HG03342 (cell line): ENCODE measurements around the gene PTPRM.

Experiments
- ATAC-seq: cut with Tn5 transposase; IDR thresholded peaks from one replicate; pipeline ENCODE4 v1.9.1; 2021; ENCODE audit warnings: mild to moderate bottlenecking, moderate library complexity; ENCODE audit not compliant: unreplicated experiment

Gene PTPRM

DNA sequence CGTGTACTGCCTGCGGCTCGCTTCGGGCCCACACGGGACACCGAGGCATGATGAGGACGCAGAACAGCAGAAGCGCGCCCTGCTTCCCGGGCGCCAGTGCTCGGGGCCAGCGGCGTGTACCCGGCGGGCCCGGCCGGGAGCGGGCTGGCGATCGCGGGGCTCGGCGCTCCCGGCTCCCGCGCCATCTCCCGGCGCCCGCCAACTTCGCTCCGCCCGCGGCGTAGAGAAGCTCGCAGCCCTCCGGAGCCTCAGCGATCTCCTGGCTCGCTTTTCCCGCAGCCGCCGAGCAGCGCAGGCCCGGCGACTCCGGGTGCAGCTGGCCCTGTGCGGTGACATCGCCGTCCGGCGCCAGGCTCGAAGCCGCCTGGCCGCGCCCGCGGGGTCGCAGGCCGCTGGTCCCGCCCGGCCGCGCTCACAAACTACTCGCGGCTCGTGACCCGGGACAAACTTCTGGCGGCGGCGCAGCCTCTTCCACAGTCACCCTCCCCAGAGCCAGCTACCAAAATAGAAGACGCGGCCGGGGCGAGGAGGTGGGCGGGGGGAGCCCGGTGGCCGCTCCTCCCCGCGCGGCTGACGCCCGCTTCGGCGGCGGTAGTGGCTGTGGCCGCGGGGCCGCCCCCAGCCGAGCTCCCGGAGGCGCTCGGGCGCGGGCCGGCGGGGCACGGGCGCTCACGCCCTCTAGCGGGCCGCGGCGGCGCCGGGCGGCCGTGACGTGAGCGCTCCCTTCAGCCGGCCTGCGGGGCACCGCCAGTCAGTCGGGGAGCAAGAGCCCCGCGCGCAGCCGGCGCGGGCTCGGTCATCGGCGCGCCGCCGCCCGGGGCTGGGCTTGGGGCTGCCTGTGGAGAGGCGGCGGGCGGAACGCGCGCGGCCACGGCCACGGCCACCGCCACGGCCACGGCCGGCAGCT is at the start of gene PTPRM:
TSS of gene PTPRM (plus strand) at position 750 of the 907 bp plus-strand sequence. CDS start 503 bp downstream, outside the sequence.
- peak; percentile 89 for ATAC-seq

DNA sequence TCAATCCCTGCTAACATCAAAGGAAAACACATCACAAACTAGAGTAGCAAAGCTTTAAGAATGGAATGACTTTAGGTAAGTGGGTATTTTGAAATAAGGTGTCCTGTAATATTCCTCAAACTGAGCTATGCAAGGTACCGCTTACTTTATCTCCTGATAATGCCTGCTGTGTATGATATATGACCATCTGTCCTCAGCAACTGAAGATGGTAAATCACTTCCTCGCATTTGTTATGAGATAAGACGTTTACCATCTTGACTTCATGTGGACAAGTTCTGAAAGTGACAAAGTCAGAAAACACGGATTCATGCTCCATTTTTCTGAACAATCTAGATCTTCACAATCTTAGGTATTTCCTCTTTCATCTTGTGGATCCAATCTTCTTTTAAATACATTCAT is 49.3 kb upstream of the PTPRM start:
- no peak for ATAC-seq

DNA sequence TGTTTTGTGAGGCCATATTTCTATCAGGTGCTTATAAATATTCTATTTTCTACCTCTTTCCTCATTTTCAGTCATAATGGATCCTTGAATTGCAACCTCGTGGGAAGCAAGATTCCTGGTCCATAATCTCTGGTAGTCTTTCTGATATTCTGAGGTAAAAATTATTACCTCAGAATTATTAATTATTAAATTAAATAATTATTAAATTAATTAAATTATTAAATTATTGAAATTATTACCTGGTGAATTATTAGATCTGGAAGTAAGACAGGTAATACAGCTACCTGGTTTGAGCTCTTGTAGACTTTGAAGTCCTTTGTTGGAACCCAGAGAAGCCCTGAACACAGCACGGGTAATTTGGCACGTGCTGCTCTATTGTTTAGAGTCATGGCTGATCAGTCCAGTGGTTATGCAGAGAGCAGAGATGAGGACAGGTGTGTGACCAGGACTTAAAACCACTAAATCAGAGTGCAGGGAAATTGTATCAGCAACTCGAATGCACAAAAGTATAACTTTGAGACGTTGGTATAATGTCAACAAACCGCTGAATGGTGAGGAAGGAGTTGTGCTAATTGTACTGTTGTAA is 46.8 kb upstream of the PTPRM start:
- no peak for ATAC-seq

GRCh38 chr18:7521226-7521856 is 45.8 kb upstream of the PTPRM start:
- no peak for ATAC-seq

DNA sequence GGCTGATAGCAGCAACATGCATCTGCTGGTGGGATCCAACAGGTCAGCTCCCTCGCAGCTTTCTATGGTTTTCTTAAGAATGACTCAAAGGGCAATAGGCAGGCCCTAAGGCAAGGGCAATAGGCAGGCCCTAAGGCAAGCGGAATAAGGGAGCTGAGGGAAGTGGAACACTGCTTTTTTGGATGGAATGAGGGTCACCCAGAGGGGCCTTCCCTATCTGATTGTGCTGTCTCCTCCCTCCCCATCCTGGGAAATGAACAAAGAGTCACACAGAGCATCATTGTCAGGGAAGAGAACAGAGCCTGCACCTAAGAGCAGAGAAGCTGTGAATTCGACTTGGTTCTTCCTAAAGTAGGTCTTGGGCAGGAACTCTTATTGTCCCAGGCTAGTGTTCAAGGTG is 43.3 kb upstream of the PTPRM start:
- ATAC-seq, result no peak

GRCh38 chr18:7524786-7525185 is 42.3 kb upstream of the PTPRM start:
- ATAC-seq, result no peak

DNA sequence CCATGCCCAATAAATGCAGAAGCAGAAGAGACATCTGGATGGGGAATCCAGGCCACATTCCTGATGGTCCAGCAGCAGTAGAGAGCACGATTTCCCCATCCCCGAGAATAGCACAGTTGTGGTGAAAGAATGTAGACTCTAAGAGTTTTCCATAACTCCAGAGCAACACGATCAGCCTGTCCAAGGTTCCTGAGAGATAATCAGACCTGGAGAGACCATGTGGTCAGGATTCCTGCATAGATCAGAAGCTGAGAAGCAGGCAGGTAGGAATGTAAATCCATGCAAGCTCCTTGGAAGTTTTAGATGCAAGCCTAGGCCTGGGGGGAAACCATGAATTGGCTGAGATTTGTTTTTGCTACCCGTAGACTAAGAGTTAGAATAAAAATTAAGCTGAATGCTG is 34.2 kb upstream of the PTPRM start:
- ATAC-seq, result no peak

GRCh38 chr18:7535436-7536205 is 31.5 kb upstream of the PTPRM start:
- no peak for ATAC-seq

- ATAC-seq, result no peak
These were observed 30.0 kb upstream of the PTPRM start for GRCh38 chr18:7537145-7537544.

DNA sequence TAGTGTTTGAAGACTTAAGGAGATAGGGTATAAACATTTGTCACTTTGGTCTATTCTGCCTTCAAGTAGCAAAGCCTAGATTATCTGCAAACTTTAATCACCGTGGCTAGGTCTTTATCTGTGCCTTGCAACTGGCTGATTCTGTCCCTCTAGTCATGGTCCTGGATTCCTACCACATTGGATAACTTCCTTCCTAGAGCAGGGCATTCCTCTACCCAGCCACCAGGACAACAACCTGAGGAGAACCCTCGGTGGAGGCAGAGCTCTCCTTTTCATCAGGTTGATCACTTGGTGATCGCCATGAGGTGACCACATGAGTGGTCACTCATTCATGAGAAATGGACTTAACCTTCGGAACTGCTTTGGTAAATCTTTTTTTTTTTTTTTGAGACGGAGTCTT is 25.3 kb upstream of the PTPRM start:
- no peak for ATAC-seq

DNA sequence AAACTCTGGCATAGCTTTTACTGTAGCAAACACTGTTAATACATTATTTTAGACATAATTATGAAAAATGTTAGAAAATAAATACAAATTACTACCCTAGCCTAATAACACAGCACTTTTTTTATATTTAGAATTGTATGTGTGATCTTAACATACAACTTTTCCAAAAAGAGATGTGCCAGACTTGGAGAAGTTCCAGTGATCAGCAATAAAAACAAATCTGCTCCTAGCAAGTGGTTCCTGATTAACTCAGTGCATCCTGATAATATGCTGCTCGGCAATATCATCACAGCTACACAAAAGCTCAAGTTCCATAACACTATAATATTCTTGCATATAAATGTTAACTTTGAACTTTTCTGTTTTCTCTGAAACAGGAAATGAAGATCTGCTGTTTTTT is 22.4 kb upstream of the PTPRM start:
- no peak for ATAC-seq

DNA sequence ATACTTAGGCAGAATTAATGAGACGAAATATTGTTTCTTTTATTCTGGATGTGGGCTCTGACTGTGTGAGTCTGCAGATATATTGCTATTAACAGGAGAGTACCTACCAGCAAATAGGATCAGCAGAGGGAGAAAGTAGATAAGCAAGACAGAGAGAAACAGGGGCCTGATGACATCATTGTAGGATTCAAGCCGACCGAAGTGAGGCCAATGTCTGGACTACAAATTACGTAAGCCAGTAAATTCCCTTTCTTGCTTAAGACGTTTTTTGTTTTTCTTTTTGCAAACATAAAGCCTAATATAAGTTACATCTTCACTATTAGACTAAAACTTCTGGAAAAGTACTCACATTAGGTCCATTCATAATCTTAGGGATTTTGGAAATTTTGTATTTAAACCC is 21.4 kb upstream of the PTPRM start:
- no peak for ATAC-seq

- no peak for ATAC-seq
These were observed 18.9 kb upstream of the PTPRM start for GRCh38 chr18:7548221-7548620.

DNA sequence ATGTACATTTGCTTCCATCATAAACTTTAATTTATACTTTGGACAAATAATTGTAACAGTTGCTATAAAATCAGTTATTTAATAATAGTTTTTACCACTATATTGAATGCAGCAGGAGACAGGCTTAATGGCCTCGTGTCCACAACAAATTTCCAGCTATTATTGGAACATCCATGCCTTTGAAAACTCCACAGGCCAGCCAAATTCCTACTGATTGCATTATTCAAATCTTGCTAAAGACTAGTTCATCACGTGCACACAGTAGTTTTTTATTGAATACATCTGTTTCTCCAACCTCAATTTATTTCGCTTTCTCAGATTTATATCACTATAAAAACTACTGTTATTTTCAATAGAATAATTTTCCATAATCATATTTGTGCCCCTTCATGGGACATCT is 18.4 kb upstream of the PTPRM start:
- ATAC-seq, result no peak

DNA sequence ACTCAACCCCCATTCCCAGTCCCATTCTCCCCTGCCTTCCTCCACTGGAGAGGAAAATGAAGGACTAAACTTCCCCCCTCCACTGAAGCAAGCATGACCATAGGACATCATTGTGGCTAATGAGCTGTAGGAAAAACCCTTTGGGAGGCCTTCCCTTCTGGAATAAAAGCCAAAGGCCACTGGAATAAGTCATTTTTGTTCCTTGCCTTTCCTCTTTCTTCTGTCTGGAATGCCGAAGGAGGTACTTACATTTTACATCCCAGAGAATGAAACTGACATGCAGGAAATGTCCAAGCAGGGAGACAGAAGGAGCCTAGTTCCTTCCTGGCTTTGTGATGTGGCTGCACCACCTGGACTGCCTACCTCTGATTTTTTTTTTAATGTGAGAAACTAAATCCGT is 9.1 kb upstream of the PTPRM start:
- no peak for ATAC-seq

GRCh38 chr18:7558769-7559168 is 8.3 kb upstream of the PTPRM start:
- ATAC-seq, result no peak

DNA sequence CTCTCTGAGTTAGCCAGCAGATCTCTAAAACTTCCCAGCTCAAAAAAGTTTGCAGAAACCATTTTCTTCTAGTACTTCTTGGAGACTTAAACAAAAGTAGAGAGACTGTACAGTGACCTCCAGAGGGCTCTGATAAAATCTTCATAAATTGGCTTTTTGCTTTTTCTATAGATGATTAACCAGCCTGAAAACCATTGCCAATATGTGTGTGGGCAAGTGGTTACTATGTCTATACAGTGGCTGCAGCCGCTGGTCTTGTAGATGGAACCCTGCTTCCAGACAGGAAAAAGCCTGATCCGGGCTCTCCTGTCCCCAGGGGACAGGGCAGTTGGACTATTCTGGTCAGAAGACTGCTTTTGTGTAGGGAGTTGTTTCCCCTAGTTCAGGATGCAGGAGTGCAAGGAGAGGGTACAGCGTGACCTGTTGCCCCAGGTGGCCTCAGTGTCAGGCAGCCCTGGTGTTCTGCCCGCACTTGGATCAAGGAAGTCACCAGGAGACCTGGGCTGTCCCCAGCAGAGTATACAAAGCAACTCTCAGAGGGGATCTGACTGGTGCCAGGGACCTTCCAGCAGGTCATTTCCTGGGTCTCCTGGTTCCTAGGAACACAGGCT is 7.3 kb upstream of the PTPRM start:
- no peak for ATAC-seq

DNA sequence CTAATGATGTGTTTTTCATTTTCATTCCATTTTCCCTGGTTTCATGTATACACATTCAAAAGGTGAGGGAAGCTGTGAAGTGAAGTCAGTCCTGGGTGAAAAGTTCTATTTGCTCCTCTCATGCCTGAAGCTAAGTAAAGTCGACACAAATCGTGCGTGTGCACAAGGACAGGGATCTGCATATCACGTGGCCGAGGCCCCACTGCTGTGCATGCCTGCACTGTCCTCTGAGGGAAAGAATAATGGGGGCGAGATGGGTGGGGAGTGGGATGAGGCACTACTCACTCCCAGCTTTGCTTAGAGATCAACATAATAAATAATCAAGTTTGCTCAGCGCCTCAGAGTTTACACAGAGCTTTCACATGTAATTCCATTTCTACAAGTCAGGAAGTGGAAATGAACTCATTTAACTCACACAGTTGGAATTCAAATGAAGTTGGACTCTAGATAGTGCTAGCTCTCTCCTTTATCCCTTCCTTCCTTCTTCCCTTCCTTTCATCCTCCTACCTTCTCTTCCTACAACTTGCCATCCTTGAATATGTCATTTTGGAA is 5.1 kb upstream of the PTPRM start:
- ATAC-seq, result no peak

GRCh38 chr18:7562491-7562890 is 4.6 kb upstream of the PTPRM start:
- ATAC-seq, result no peak

- ATAC-seq, result no peak
These were observed 1.4 kb upstream of the PTPRM start for GRCh38 chr18:7565677-7566076.

DNA sequence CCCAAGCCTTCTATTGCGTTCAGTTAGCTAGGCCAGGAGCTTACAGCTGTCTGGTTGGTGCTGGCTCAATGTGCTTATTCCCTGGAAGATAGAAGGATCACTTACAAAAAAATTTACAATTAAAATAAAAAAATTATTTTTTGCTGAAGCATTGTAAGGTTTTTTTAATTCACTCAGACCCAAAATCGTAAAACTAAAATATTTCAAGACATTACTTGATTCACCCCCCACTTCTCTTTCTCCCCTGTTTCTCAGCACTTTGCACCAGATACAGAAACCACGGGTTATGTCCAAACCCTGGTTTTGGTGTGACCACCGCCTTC is 911 bp upstream of the PTPRM start:
- no peak for ATAC-seq
